Measurements from ENCODE around the gene PRRX2.
"Not testable (repeated sequence)": the region's sequence is repeated elsewhere in the genome, so short reads cannot be mapped to it uniquely, and the experiment has no call there.

PRRX2 gene

GRCh38 chr9:129761901-129762369 lies 96.5 kb downstream of the PRRX2 start:
- DNase-seq, result no peak

DNA sequence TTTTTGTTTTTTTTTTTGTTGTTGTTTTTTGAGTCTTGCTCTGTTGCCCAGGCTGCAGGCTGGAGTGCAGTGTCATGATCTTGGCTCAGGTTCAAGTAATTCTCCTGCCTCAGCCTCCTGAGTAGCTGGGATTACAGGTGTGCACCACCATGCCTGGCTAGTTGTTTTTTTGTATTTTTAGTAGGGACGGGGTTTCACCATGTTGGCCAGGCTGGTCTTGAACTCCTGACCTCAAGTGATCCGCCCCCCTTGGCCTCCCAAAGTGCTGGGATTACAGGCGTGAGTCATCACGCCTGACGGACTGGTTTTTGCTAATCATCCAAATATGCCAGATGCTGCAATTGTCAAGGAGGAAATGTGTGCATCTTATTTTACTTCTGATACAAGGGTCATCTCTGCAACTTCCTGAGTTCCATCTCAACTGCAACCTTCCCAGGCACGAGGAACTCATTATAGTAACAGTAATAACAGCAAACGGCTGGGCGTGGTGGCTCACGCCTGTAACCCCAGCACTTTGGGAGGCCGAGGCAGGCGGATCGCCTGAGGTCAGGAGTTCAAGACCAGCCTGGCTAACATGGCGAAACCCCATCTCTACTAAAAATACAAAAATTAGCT lies 97.0 kb downstream of the PRRX2 start:
- DNase-seq, result not testable (repeated sequence)

DNA sequence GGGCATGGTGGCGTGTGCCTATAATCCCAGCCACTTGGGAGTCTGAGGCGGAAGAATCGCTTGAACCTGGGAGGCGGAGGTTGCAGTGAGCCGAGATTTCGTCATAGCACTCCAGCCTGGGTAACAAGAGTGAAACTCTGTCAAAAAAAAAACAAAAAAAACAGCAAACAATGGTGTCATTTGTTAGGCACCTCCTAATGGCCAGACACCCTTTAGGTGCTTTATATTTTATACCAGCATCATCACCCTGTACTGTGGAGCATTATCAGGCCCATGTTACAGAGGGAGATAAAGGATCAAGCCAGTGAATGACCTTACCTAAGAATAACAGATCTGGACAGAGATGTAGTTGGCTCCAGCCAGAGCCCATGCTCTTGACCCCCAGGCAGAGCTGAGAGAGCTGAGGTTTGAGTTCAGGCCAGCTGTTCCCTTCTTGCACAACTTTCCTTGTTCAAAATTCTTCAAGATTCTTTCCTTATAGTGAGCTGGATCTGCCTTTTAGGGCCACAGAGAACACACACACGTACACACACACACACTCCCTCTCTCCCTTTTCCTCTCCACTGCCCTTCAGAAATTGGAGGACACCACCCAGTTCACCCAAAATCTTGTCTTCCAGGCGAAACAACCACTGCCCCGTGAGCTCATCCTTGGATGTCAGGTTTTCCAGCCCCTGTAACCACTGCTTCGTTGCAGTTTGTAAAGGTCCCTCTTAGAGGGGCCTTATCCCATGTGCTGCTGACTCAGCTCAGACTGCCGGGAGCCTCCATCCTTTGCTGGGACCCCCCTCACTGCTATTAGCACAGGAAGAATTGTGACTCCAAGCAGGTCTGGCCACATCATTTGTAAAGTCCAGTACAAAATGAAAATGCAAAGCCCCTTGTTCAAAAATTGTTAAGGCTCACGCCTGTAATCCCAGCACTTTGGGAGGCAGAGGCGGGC lies 97.8 kb downstream of the PRRX2 start:
- DNase-seq, result no peak

GRCh38 chr9:129765764-129766317 lies 100.4 kb downstream of the PRRX2 start:
- no peak for DNase-seq

DNA sequence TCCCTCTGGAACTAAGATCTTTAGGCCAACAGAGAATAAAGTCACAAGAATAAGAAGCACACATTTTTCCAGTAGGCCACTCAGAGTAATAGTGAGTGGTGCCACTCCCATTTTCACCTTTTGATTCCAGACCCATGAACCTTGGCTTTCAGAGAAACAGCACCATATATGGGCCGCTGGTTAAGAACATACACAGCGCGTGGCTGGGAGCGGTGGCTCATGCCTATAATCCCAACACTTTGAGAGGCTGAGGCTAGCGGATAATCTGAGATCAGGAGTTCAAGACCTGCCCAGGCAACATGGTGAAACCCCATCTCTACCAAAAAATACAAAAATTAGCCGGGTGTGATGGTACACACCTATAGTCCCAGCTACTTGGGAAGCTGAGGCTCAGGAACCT lies 103.0 kb downstream of the PRRX2 start:
- DNase-seq, result no peak

- no peak for DNase-seq
Observed at GRCh38 chr9:129769669-129770068, 104.2 kb downstream of the PRRX2 start.

DNA sequence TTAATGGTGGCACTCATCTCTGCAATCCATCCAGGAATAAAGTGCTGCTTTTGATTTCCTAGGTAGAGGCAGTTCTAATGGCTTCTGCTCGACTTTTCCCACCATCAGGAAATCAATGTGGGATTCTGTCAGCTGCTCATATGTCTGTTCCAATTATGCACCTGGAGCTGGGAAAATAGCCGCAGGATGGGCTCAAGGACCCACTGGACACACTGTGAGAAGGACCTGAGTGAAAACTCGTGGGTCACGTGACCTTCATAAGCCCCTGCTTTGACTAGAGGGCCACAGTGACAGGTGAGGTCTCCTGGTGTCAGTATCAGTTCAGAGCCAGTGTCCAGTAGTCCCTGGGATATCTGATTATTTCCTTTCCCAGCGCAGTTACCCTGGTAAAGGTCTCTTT lies 105.3 kb downstream of the PRRX2 start:
- DNase-seq, result no peak

Data from CD4-positive, alpha-beta T cell treated with Interleukin-4 for 4 hours (primary cell).